ENCODE data around the gene GALNS.

GALNS gene

DNA sequence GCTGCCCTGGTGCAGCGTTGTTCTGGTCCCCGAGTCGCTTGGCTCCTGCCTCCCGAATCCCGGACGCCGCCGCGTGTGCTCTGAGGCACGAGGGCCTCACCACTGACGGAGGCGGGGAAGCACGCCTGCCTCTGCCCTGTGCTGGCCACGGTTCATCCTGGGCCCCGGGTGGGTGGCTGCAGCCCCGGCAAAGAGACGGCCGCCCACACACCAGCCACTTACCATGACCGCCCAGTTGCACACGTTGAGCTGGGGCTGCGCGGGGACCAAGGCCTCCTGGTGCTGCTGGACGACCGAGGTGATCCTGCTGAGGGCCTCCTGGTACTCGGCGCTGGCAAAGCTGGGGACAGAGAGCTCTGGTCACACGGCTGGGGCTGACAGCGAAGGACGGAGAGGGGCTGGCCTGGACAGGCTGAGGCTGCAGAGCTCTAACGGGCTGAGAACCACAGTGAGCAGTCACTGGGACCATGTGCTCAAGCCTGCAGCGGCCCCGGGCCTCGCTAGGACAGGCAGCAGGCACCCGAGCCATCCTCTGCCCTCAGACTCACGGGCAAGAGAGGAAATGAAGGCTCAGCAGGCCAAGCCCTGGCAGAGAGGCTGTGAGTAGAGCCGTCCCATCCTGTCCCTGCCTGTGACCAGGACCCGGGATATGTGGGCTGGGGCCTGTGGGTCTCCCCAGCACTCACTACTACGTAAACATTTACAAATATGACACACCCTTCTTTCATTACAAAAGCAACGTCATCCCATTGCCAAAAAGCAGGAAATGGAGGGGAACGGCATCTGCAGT, 38.8 kb downstream of the GALNS start:
- no peak for DNase-seq (ENCODE audit: low spot score)

DNA sequence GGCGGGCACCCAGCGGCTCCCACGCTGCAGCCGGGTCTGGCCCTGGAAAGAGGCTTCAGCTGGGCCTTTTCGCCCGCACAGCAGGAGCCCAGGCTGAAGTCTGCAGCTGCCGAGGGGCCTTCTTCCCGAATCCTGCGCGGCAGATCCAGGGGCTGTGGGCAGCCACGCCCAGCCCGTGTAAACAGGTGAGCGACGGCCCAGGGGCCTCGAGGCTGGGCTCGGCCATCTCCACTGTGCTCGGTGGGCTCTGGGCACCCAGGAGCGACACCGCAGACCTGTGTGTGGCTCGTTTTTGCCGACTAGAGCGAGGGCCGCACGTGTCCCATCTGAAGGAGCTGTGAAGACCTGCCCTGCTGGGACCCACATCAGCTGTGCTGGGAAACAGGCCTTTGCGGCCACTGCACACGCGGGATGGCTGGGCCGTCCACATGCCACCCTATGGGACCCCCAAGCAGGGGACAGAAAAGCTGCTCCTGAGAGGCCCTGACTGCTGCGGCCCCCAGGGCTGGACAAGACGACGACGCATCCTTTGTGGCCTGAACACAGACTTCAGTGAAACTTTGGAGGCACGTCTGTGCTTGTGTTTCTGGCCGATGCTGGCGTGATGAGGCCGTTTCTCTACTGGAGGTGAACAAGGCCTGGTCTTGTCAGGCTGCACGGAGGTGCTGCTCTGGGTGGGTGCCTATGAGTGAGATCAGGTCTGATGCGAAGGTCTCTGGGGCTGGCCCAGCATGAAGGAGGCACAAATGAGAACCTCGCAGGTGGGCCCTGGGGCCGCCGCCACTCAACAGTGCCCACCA, 39.8 kb downstream of the GALNS start:
- no peak for DNase-seq (ENCODE audit: low spot score)

DNA sequence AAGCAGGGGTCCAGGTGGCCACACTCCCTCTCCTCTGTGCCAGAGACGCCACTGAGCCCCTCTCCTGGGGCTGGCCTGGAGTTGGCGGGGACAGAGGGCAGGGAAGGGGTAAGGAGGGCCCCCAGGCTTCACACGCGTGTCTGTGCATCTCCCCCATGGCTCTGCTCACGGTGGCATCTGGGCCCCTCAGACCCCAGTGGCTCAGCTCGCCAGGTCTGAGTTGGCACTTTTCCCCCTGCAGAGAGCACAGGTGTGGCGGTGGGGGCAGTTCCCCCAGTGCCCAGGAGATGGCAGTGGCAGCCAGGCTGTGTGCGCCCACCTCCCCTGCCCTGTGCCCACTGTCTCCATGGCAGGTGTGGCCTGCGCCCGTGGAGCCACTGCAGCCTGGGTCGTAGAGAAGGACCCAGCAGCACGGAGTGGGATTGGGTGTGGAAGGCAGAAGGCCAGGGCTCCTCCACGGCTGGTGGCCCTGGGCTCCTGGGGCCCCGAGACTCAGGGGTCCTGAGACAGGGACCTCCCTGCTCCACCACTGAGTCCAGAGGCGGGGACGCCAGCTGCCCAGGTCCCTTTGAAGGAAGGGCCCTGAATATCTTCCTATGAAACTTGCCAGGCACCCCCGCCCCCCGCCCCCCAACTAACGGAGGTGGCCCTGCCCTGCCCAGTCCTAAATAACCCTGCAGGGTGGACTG, 40.7 kb downstream of the GALNS start:
- no peak for DNase-seq (ENCODE audit: low spot score)

DNA sequence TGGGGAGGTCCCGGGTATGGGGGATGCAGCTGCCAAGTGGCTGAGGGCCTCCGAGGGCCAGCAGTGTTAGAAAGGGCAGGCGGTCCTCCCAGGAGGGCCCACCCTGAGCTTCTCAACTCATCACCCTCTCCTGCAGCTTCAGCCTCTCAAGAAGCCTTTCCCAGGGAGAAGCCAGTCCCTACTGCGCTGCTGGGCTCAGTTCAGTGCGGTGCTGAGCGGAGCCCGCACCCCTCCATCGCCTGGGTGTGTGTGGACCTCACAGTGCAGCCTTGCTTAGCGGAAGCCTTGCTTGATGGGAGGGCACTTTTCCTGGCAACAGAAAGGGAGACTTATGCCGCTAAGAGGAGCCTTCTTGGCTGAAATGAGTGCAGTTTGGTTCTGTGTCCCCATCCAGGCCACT, 41.5 kb downstream of the GALNS start:
- no peak for DNase-seq (ENCODE audit: low spot score)

DNA sequence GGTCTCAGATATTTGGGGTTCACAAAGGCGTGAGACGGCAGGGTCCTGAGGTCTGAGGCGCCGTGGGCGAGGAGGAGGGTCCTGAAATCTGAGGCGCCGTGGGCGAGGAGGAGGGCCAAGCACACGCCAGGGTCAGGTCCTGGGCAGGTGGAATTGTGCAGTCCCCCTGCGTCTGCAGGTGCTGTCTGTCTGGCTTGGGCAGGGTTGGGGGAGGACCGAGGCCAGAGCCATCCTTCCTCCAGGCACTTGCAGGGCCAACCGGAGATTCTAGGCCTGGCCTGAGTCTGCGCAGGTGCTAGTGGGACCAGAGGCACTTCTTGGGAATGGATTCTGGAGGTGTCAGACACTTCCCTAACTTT, 42.6 kb downstream of the GALNS start:
- DNase-seq (ENCODE audit: low spot score), result no peak

DNA sequence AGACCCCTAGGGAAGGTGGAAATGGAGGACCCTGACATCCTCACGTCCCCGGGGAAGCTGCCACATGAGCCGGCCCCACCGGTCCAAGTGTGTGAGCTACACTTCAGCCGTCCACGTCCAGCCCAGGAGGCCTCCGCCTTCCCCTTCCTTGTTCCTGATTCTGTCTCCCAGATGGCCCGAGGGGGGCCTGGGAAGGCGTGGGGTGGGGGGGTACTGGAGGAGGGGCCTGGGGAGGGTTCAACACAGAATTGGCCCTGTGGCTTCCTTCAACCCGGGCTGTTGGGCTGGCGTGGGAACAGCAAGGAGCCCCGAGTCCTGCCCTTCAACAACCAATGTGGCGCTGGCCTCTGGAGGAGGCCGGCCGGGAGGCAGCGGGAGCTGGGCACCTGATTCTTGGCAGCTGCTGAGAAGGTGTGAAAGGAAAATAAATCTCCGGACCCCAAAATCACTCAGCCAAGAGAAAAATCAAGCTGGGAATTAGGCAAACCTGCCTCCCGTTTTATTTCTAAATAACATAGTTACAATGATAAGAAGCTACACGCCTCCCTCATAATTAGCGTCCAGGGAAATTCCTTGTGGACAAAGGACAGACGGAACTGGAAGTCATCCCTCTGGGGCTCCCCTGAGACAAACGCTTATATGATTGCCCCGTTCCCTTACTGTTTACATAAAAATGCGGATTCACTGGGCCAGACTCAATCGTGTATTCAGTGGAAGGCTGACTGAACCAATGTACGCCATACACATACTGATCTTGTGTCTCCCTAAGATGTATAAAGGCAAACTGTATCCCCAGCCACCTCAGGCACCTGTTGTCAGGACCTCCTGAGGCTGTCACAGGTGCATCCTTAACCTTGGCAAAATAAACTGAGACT, 43.2 kb downstream of the GALNS start:
- DNase-seq (ENCODE audit: low spot score), result no peak

DNA sequence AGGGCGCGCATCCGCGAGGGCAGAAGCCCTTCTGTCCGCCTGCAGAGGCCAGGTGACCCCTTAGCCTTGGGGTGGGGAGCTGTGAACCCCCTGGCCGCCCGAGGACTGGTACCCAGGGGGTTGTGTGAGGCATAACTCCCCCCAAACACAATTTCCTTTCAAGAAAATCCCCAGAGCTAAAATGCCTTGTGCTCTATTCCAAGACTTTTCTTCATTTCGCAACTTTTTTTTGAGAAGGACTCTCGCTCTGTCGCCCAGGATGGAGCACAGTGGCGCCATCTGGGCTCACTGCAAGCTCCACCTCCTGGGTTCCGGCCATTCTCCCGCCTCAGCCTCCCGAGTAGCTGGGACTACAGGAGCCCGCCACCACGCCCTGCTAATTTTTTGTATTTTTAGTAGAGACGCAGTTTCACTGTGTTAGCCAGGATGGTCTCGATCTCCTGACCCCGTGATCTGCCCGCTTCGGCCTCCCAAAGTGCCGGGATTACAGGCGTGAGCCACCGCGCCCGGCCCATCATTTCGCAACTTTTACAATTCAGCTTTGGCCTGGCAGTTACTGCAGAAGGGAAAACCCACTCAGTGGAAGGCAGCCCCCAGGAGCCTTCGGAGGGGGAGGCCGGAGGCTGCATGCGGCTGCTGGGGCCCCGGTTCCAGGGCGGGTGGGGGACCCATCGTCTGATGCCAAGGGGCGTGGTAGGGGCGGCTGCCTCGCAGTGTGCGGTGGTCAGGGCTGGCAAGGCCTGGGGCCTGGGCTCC, 44.1 kb downstream of the GALNS start:
- DNase-seq (ENCODE audit: low spot score), result peak; percentile 51

DNA sequence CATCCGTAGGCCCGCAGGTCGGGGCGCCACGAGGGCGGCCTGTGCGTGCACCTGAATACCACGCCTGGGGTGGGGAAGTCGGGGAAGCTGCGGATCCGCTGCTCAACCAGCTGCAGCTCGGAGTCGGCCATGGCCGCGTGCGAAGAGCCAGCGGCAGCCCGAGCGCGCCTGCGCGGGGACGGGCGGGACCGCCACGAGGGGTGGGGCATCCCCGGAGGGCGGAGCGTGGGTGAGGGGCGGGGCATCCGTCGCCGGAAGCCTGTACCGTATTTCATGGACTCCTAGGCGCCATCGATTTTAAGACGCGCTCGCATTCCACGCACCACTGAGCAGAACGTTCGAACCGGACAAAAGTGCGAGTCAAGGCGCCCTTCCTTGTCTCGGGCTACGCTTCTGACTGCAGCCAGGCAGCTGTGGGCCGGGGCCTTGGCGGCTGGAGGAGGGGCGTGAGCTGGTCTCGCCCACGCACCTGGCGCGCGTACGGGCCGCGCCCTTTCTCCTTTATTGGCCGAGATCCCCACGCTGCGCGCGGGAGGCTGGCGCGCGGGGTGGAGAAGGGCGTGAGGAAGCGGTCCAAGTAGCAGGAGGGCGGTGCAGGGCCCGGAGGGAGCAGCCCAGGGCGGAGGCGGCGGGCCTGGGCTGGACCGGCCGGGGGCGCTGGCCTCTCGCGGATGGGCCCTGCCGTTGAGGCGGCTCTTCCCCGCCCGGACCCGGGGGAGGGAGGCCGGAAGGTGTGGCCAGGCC, 44.8 kb downstream of the GALNS start, which contains the start of gene APRT:
TSS of gene APRT (minus strand) at position 160 of the 744 bp plus-strand sequence. CDS start at position 131, 29 bp downstream.
- DNase-seq (ENCODE audit: low spot score), result peak; percentile 92

DNA sequence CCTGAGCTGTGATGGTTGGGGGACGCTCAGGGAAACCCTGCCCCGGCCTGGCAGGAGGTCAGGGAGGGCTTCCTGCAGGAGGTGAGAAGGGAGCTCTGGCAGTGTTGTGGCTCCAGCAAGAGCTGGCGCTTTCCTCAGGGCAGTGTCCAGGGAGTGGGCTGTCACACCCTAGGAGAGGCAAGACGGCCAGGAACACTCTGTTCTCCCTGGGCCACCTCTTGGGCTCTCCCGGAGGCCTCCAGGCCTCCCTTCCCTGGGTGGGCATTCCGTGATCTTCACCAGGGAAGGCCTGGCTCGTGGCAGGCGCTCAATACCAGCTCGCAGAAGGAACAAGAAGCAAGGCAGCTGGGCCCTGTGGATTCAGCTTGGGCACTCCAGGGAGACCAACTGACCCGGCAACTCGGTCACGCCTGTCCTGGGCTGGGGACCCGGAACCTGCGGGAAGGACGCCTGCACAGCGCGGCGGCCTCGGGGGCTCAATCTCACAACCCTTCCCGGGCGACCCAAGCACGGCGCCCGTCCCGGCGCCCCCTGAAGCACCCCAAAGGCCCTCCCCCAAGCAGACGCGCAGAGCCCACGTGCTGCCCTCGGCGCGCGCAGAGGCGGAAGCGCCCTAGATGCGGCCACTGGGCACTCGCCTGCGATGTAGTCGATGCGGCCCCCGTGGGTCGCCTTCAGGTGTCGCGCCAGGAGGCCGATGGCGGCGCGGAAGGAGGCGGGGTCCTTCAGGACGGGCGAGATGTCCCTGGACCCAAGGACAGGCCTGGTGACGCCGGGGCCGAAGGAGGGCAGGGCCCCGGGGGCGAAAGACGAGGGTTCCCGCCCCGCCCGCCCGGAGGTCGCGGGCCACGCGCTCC, 45.6 kb downstream of the GALNS start:
- DNase-seq (ENCODE audit: low spot score), result peak; percentile 52

DNA sequence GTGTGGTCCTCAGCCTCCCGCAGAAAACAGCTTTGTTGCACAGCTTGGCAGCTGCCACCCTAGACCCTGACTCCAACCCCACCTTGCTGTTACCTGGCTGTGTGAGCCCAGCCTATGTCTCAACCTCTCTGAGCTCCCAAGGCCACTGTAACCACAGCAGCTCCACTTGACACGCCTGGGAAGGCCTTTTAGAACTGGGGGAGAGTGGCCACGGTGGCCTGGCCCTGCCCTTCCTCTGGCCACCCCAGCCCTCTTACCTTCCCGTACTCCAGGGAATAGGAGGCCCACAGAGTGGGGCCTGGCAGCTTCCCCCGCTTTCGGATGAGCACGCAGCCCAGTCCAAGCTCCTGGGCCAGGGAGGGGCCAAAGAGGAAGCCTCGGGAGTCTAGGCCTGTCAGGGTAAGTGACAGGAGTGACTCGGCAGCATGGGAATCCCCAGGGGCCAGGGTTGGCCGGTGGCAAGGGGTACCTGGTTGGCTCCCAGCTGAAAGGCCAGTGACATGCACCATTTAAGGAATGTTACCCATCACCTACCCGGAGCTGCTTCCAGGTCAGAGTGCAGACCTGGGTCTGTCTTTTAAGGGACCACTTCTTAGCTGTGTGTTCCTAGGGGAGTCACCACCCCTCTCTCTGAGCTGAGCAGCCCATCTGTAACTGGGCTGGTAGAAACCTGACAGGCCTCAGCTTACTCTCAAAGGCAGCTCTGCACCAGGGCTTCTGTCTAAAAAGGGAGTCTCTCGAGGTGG, 46.4 kb downstream of the GALNS start:
- no peak for DNase-seq (ENCODE audit: low spot score)

DNA sequence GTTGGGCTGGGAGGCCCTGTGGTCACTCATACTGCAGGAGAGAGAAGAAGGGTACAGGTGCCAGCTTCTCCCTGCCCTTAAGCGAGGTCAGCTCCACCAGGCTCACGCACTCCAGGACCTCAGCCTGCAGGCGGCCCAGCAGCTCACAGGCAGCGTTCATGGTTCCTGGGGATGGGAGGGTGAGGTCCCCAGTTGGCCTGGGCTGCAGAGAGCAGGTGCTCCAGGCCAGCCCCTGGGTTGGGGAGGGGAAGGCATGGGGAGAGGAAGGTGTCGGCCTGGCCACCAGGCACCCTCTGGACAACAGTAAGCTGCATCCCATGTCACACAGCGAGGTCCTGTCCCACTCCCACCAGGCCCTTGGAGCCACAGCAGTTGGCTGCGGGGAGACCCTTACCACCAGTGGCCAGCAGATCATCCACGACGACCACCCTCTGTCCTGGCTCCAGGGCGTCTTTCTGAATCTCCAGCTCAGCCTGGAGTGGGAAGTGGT, 47.0 kb downstream of the GALNS start:
- no peak for DNase-seq (ENCODE audit: low spot score)

DNA sequence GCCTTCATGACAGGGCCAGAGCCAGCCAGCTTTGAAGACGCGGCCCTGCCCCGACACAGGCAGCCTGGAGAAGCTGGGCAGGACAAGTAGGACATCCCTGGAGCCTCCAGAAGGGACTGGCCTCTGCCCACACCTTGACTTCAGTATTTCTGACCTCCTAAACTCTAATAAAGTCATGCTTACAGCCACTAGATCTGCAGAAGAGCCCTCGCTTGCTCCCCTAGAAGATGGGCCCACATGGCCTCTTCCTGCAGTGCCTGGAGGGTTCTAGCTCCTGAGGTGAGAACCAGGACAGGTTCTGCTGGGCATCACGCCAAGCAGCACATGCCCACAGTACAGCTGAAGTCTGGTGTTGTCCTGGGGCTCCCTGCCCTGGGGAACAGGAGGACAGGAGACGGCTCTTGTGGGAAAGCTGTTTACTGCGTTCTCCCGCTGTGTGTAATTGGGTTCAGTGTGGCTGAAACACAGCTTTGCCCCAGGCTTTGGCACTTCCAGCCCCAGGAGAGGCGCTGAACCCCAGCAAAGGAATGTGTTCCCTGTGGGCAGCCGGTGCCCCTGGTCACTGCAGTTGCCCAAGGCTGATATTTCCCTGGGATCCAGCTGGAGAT, 47.6 kb downstream of the GALNS start:
- DNase-seq (ENCODE audit: low spot score), result no peak

DNA sequence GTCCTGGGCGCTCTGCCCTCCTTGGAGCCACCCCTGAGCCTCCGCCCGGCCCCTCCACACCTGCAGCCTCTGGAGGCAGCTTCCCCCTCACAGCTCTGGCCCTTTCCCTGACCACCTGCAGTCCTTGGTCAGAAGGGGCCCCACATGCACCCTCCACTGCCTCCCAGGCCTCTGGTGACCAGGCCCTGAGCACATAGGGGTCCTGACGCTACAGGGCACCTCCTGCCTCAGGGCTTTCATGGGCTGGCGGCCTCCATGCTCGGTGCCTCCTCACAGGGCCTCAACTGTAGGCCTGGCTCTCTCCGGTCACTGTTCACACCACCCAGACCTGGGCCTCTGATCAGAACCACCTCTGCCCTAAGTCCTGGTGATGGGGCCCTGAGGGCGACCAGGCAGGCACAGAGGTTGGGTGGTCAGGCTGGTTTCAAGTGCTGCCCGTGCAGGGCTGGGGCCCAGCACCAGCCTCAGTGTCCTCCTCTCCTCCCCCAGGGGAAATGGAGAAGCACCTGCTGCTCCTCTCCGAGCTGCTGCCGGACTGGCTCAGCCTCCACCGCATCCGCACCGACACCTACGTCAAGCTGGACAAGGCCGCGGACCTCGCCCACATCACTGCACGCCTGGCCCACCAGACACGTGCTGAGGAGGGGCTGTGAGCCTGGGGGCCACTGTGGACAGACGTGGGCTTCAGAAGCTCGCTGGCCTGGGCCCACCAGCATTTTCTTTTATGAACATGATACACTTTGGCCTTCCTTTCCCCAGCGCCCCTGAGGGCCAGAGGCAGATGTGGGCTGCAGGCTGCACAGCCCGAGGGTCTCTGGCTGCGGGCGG, 48.9 kb downstream of the GALNS start:
- no peak for DNase-seq (ENCODE audit: low spot score)

DNA sequence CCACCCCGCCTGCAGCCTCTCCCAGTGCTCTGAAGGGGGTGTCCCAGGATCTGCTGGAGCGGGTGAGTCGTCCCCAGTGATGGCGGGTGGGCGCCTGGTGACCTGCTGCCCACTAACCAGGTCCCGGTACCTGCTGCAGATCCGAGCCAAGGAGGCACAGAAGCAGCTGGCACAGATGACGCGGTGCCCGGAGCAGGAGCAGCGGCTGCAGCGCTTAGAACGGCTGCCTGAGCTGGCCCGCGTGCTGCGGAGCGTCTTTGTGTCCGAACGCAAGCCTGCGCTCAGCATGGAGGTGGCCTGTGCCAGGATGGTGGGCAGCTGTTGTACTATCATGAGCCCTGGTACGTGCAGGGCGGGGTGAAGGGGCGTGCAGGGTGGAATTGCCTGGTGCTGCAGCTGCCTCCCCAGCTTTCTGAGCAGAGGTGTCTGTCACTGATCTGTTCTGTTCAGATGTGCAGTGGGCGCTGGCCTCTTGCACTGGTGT, 49.6 kb downstream of the GALNS start:
- DNase-seq (ENCODE audit: low spot score), result no peak

DNA sequence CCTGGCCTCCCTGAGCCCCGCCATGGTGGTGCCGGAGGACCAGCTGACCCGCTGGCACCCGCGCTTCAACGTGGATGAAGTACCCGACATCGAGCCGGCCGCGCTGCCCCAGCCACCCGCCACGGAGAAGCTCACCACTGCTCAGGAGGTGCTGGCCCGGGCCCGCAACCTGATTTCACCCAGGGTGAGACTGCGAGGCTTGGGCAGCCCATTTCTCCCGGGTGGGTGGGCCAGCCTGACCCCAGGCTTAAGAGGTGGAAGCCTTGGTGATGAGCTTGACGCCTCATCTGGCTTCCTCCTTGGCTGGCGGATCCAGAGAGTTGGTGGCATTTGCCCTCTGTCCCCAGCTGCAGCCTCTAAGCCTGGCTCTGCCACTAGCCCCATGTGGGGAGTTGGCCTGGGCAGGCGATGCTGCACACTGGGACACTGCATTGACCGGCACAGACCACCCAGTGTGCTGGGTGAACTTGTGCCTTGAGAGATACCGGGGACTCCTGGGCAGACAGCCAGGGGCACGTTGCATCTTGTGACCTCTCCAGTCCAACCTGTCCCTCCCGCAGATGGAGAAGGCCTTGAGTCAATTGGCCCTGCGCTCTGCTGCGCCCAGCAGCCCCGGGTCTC, 50.1 kb downstream of the GALNS start:
- DNase-seq (ENCODE audit: low spot score), result no peak

DNA sequence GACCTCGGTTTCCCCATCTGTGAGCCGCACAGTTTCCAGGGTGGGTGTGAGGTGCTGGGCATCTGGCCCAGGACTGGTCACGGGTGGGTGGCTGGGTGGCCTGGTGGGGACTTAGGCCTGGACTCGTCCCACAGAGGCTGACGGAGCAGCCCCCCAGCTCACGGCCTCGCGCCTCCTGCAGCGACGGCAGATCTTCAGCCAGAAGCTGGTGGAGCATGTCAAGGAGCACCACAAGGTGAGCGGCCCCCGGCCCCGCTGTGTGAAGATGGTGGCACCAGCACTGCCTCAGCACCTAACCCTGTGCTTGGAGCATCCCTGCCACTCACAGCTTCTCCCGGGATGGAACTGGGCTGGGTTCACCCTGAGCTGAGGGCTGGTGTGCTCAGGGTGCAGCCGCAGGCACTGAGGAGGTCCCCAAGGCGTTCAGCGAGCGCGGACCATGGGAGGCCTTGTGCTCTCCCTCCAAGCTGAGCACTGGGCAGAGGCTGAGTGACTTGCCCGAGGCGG, 50.8 kb downstream of the GALNS start:
- no peak for DNase-seq (ENCODE audit: low spot score)
